A673 (cell line): ENCODE data around the gene HOMER3.

Experiments used
- CTCF ChIP-seq: fragments of 300-800, 200-600 bp; sonication (generic); conservative IDR thresholded peaks from 2 replicates; pipeline ENCODE4 v1.5.1; 2017; ENCODE audit warnings: low read depth, mild to moderate bottlenecking, antibody characterized with exemption, low read length, moderate library complexity, mixed read lengths
- EZH2 ChIP-seq: fragments of 200-600 bp; sonication (generic); IDR thresholded peaks from 2 replicates; pipeline ENCODE4 v1.6.1; 2017; ENCODE audit warnings: borderline replicate concordance, low read depth, mild to moderate bottlenecking, mixed read lengths, antibody characterized with exemption, low read length; ENCODE audit not compliant: poor library complexity, severe bottlenecking

- TF ChIP-seq CTCF, result no peak
- TF ChIP-seq EZH2, result no peak
These were observed 46.6 kb downstream of the HOMER3 start for GRCh38 chr19:18894254-18895037.
